Esophagus squamous epithelium (tissue), 5 donors: ENCODE results near the gene PPP1R14B. TPM values are rescaled to one million over a fixed set of nuclear protein-coding genes. Genes with fewer than 3 reads are reported as not detected.

Experiments used
- DNase-seq: peaks from one replicate; lab custom pipeline; 2025; lab: John Stamatoyannopoulos, UW
- H3K27ac ChIP-seq, 4 donors: fragments of 200-600 bp; sonication (generic); one replicate each; pipeline ENCODE4 v1.5.1; 2016 to 2019; ENCODE audit warnings: mild to moderate bottlenecking in 1 of 4
- H3K27me3 ChIP-seq, 4 donors: fragments of 200-600 bp; sonication (generic); 1 replicate in 3 of 4; 2 replicates in 1 of 4; pipeline versions ENCODE4 v1.5.1 to v1.6.0; 2017 to 2021; ENCODE audit warnings: antibody characterized with exemption in 1 of 4
- H3K36me3 ChIP-seq, 3 donors: fragments of 200-600 bp; sonication (generic); one replicate each; pipeline ENCODE4 v1.5.1; 2016 to 2019
- H3K4me1 ChIP-seq, 3 donors: fragments of 200-600 bp; sonication (generic); one replicate each; pipeline ENCODE4 v1.5.1; 2017 to 2019
- H3K4me3 ChIP-seq, 4 donors: fragments of 200-600 bp; sonication (generic); 1 replicate in 3 of 4; 2 replicates in 1 of 4; pipeline ENCODE4 v1.5.1; 2016 to 2019; ENCODE audit warnings: mild to moderate bottlenecking in 2 of 4, moderate library complexity in 1 of 4
- H3K9me3 ChIP-seq, 3 donors: fragments of 200-600 bp; sonication (generic); one replicate each; pipeline ENCODE4 v1.5.1; 2016 to 2019
- CTCF ChIP-seq, 6 experiments: fragments of 450-650 bp in 4 of 6; fragments of 200-600 bp in 2 of 6; sonication (generic) in 2 of 6; IDR thresholded peaks; one replicate each; pipeline ENCODE4 v1.5.1; 2016 to 2019; ENCODE audit warnings: antibody characterized with exemption in 6 of 6, mild to moderate bottlenecking in 4 of 6, moderate library complexity in 4 of 6
- POLR2A ChIP-seq, 4 donors: fragments of 450-650 bp; IDR thresholded peaks; one replicate each; pipeline ENCODE4 v1.6.1; 2017; ENCODE audit warnings: antibody characterized with exemption in 4 of 4, mild to moderate bottlenecking in 4 of 4, moderate library complexity in 3 of 4
- WGBS, 2 donors: methylation state at CpG; one replicate each; pipeline ENCODE4 v1.1.5; 2018; 5-methylcytosine and 5-hydroxymethylcytosine counted together
- intact Hi-C: fragments of 100-400 bp; cut with DNase I; formaldehyde crosslinking; loops from one replicate; pipeline ENCODE4 v1.15.0; 2022
- total RNA-seq, 4 donors: library from RNA; depleted of rRNA; stranded (reverse); fragments of >200 nt; gene quantifications; one replicate each; pipeline ENCODE4 v1.1.0, GENCODE V29; 2016
- donor health status: DM: yes; HTN: yes; CAD: no.

Gene PPP1R14B
- total RNA-seq, 4 donors from 2014 or later: 137 to 279 (median 203) TPM

GRCh38 chr11:64206457-64207255, 40.1 kb downstream of the PPP1R14B start, which contains the start of gene FERMT3:
Gene FERMT3 (plus strand): TSS chr11:64206721. CDS start chr11:64207365, 644 bp downstream.
- peak within 1 kb of the TSS; percentile 29 to 64 (median 42) for H3K4me3 ChIP-seq
- 42% methylated on average over 7 of the region's 27 CpGs; no CpG with 5 or more reads in 1 of the 2 donors for WGBS, 2 donors
- H3K27ac ChIP-seq: peak within 1 kb of the TSS; percentile 76 to 89 (median 82)
- H3K36me3 ChIP-seq: peaks cover 13 to 73% (median 18%) of the 10 kb centered on the region in 3 donors
- no peak for DNase-seq
- TF ChIP-seq CTCF (IDR thresholded peaks at IDR 0.05) (peak in 1 of 6 experiments; percentile 7), POLR2A (IDR thresholded peaks at IDR 0.05) (peak in 1 of 4 donors; percentile 55)
- H3K4me1 ChIP-seq: peaks cover 4 to 52% (median 8%) of the 10 kb centered on the region in 3 donors
- H3K9me3 ChIP-seq: no peaks in the 10 kb centered on the region
- H3K27me3 ChIP-seq: no peaks in the 10 kb centered on the region
- intact Hi-C loops: no loop called here

GRCh38 chr11:64204464-64204989, 42.2 kb downstream of the PPP1R14B start:
- TF ChIP-seq POLR2A (IDR thresholded peaks at IDR 0.05) (no peak), CTCF (IDR thresholded peaks at IDR 0.05) (peak; percentile 66 to 87 (median 73))
- WGBS, 2 donors: 19 to 30% methylated on average over 7 of the region's 7 CpGs
- Histone ChIP-seq H3K36me3 (peaks cover 13 to 79% (median 37%) of the 10 kb centered on the region in 3 donors), H3K4me3 (no peak overlapping the region), H3K9me3 (no peaks in the 10 kb centered on the region), H3K4me1 (peaks cover 4 to 52% (median 8%) of the 10 kb centered on the region in 3 donors), H3K27ac (peak overlapping the region in 3 of 4 donors; percentile 38 to 89 (median 87)), H3K27me3 (no peaks in the 10 kb centered on the region)
- no peak for DNase-seq
- intact Hi-C loops: loop anchor here (5.0 kb wide), 1 partner anchor 98 kb away; the partner anchor contains the start of gene CATSPERZ

- Histone ChIP-seq H3K4me3 (no peak overlapping the region), H3K36me3 (peaks cover 13 to 84% (median 40%) of the 10 kb centered on the region in 3 donors), H3K27ac (peak overlapping the region in 1 of 4 donors; percentile 38), H3K9me3 (no peaks in the 10 kb centered on the region), H3K4me1 (peaks cover 4 to 52% (median 8%) of the 10 kb centered on the region in 3 donors), H3K27me3 (no peaks in the 10 kb centered on the region)
- TF ChIP-seq CTCF (IDR thresholded peaks at IDR 0.05) (no peak), POLR2A (IDR thresholded peaks at IDR 0.05) (no peak)
- intact Hi-C loops: loop anchor here (5.0 kb wide), 1 partner anchor 98 kb away; the partner anchor contains the start of gene CATSPERZ
- 83% methylated on average over 16 of the region's 16 CpGs for WGBS, 2 donors
- DNase-seq: no peak
These were observed 42.7 kb downstream of the PPP1R14B start for GRCh38 chr11:64204080-64204440.

- intact Hi-C loops: loop anchor here (5.0 kb wide), 1 partner anchor 99 kb away; the partner anchor contains the start of gene CATSPERZ
- no peak for DNase-seq
- H3K4me1 ChIP-seq: peaks cover 4 to 48% (median 8%) of the 10 kb centered on the region in 3 donors
- no peaks in the 10 kb centered on the region for H3K9me3 ChIP-seq
- H3K27ac ChIP-seq: no peak overlapping the region
- H3K27me3 ChIP-seq: no peaks in the 10 kb centered on the region
- peaks cover 13 to 89% (median 42%) of the 10 kb centered on the region in 3 donors for H3K36me3 ChIP-seq
- 83 to 90% methylated on average over 17 to 22 of the region's 27 CpGs for WGBS, 2 donors
- H3K4me3 ChIP-seq: no peak overlapping the region
- TF ChIP-seq CTCF (IDR thresholded peaks at IDR 0.05) (no peak), POLR2A (IDR thresholded peaks at IDR 0.05) (no peak)
These were observed 43.2 kb downstream of the PPP1R14B start for GRCh38 chr11:64203421-64204079.
